ENCODE measurements around the gene COPG2. TPM values are rescaled to one million over a fixed set of nuclear protein-coding genes. Genes with fewer than 3 reads are reported as not detected.

COPG2 gene
- polyA plus RNA-seq, 1 of the 3 experiments (the other 2 are of a cell fraction) = 44.3 TPM

DNA sequence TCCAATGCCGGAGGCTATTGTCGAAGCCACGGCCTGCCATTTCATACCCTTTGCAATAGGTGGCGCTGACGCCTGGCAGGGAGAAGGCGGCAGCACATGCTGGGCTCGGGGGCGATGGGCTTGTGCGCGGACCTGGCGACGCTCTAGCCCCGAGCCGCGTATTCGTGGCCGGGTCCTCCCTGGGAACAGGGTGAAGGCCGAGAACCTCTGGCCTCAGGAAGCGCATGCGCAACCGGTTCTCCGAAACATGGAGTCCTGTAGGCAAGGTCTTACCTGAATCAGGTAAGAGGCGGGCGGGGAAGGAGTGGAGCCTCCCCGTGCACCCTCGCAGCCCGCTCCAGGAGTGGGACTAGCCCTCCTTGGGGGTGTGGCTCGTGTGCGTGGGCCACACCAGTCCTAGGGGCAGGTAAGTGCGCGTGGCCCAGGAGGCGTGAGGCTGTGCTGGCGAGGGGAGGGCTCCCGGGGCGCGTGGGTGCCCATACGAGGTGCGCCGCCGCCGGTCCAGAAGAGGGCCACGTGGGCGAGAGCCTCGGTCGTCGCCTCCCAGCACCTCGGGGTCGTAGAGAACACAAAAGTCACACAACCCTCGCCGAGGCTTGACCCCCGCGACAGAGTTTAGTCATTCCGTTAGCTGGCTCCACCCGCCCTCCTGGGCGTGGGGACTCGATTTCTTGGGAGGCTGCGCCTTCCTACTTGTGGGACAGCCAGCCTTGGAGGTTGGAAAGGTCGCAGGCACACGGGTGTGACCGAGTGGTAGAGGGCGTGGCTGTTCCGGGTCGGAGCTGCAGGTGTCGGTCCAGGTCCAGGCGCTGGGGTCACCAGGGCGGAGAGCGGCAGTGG, 182.2 kb downstream of the COPG2 start:
- Histone ChIP-seq H3K36me3 (replicated peaks in 1 of 2; ENCODE audit: control insufficient read depth in 1 of 2, insufficient read depth in 2 of 2, low read length in 1 of 2) (no peaks in the 10 kb centered on the region), H3K4me3 (ENCODE audit: low read depth in 2 of 2, low read length in 1 of 2) (no peak overlapping the region; a peak in 1 of 4 replicates), H3K79me2 (ENCODE audit: insufficient read depth) (no peaks in the 10 kb centered on the region), H3K4me1 (ENCODE audit: control insufficient read depth in 1 of 2, insufficient read depth in 2 of 2, low read depth in 1 of 2, low read length in 1 of 2) (peaks cover 3 to 17% of the 10 kb centered on the region in 2 experiments), H3K9me2 (no peaks in the 10 kb centered on the region), H3K4me2 (no peak overlapping the region), H3K27ac (ENCODE audit: low read depth in 2 of 2, low read length in 1 of 2) (no peak overlapping the region), H3K27me3 (ENCODE audit: insufficient read depth) (no peaks in the 10 kb centered on the region), H2AFZ (ENCODE audit: low read depth) (no peak overlapping the region), H3K9ac (no peak overlapping the region), H3F3A (replicated peaks; ENCODE audit: insufficient read depth) (peaks cover 23% of the 10 kb centered on the region), H4K20me1 (ENCODE audit: insufficient read depth) (no peaks in the 10 kb centered on the region), H3K9me3 (no peaks in the 10 kb centered on the region)
- peak; percentile 36 for DNase-seq
- CTCF ChIA-PET = interaction anchor here (0.6 to 1.4 kb wide), 2 partner anchors 209 to 843 kb away, joined by 3 read pairs; no protein-coding TSS in a partner anchor
- WGBS (ENCODE audit: low lambda C conversion rate) = 82% methylated on average over 67 of the region's 67 CpGs
- TF ChIP-seq, protein P1, sequence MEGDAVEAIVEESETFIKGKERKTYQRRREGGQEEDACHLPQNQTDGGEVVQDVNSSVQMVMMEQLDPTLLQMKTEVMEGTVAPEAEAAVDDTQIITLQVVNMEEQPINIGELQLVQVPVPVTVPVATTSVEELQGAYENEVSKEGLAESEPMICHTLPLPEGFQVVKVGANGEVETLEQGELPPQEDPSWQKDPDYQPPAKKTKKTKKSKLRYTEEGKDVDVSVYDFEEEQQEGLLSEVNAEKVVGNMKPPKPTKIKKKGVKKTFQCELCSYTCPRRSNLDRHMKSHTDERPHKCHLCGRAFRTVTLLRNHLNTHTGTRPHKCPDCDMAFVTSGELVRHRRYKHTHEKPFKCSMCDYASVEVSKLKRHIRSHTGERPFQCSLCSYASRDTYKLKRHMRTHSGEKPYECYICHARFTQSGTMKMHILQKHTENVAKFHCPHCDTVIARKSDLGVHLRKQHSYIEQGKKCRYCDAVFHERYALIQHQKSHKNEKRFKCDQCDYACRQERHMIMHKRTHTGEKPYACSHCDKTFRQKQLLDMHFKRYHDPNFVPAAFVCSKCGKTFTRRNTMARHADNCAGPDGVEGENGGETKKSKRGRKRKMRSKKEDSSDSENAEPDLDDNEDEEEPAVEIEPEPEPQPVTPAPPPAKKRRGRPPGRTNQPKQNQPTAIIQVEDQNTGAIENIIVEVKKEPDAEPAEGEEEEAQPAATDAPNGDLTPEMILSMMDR (IDR thresholded peaks at IDR 0.05) = peak; percentile 38
- TF ChIP-seq FOXM1 (IDR thresholded peaks at IDR 0.05; ENCODE audit: low read depth) = no peak
- POLR2A ChIA-PET = no interaction called here

DNA sequence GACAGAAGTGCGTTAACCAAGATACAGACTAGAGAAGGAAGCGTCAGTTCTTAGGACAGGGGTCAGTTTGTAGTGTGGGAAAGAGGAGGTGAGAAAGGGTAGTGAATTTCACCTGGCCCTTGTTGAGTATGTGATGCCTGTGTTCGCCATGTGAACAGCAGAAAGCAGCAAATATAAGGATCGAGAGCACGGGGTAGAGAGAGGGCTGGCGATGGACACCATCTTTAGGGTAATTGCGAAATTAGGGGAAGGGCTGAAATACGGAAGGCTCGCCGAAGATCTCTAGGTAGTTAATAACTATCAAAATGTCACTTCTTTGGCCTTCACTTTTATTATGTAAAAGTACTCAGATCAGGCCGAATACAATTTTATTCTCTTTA, 182.8 kb downstream of the COPG2 start:
- no peak overlapping the region for H2AFZ ChIP-seq (ENCODE audit: low read depth)
- no peak overlapping the region; a peak in 1 of 4 replicates for H3K4me3 ChIP-seq (ENCODE audit: low read depth in 2 of 2, low read length in 1 of 2)
- no peak for DNase-seq
- no peak overlapping the region for H3K9ac ChIP-seq
- H3K36me3 ChIP-seq (replicated peaks in 1 of 2; ENCODE audit: control insufficient read depth in 1 of 2, insufficient read depth in 2 of 2, low read length in 1 of 2) = no peaks in the 10 kb centered on the region
- no peaks in the 10 kb centered on the region for H3K9me2 ChIP-seq
- H3K9me3 ChIP-seq = no peaks in the 10 kb centered on the region
- ChIA-PET POLR2A (no interaction called here), CTCF (no interaction called here)
- no peaks in the 10 kb centered on the region for H3K79me2 ChIP-seq (ENCODE audit: insufficient read depth)
- TF ChIP-seq EZH2phosphoT487 (IDR thresholded peaks at IDR 0.05; ENCODE audit: borderline replicate concordance, low read depth) (no peak), RFX5 (IDR thresholded peaks at IDR 0.05; ENCODE audit: low read length) (no peak), GABPA (IDR thresholded peaks at IDR 0.05; ENCODE audit: low read depth) (no peak), EP300 (IDR thresholded peaks at IDR 0.05; ENCODE audit: borderline replicate concordance in 1 of 2, low read depth in 1 of 2, low read length in 1 of 2) (no peak), MXI1 (IDR thresholded peaks at IDR 0.05; ENCODE audit: low read depth, low read length) (no peak), RCOR1 (IDR thresholded peaks at IDR 0.05; ENCODE audit: low read length) (no peak), TEAD4 (IDR thresholded peaks at IDR 0.05; ENCODE audit: borderline replicate concordance, insufficient read depth) (no peak), YY1 (IDR thresholded peaks at IDR 0.05; ENCODE audit: low read depth) (no peak), FOXJ3 (CRISPR knock-in tag; IDR thresholded peaks at IDR 0.05) (no peak), NFIC (IDR thresholded peaks at IDR 0.05; ENCODE audit: borderline replicate concordance) (no peak), SMC3 (IDR thresholded peaks at IDR 0.05; ENCODE audit: low read depth, low read length) (no peak), NRF1 (IDR thresholded peaks at IDR 0.05; ENCODE audit: low read depth, low read length) (no peak), FOXM1 (IDR thresholded peaks at IDR 0.05; ENCODE audit: low read depth) (no peak)
- TF ChIP-seq, protein P2, sequence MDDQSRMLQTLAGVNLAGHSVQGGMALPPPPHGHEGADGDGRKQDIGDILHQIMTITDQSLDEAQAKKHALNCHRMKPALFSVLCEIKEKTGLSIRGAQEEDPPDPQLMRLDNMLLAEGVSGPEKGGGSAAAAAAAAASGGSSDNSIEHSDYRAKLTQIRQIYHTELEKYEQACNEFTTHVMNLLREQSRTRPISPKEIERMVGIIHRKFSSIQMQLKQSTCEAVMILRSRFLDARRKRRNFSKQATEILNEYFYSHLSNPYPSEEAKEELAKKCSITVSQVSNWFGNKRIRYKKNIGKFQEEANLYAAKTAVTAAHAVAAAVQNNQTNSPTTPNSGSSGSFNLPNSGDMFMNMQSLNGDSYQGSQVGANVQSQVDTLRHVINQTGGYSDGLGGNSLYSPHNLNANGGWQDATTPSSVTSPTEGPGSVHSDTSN (IDR thresholded peaks at IDR 0.05) = no peak
- TF ChIP-seq, protein P3, sequence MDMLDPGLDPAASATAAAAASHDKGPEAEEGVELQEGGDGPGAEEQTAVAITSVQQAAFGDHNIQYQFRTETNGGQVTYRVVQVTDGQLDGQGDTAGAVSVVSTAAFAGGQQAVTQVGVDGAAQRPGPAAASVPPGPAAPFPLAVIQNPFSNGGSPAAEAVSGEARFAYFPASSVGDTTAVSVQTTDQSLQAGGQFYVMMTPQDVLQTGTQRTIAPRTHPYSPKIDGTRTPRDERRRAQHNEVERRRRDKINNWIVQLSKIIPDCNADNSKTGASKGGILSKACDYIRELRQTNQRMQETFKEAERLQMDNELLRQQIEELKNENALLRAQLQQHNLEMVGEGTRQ (IDR thresholded peaks at IDR 0.05; ENCODE audit: borderline replicate concordance, low read depth, low read length) = no peak
- TF ChIP-seq, protein P4, sequence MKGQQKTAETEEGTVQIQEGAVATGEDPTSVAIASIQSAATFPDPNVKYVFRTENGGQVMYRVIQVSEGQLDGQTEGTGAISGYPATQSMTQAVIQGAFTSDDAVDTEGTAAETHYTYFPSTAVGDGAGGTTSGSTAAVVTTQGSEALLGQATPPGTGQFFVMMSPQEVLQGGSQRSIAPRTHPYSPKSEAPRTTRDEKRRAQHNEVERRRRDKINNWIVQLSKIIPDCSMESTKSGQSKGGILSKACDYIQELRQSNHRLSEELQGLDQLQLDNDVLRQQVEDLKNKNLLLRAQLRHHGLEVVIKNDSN (IDR thresholded peaks at IDR 0.05; ENCODE audit: borderline replicate concordance, low read depth) = no peak
- TF ChIP-seq, protein P5, sequence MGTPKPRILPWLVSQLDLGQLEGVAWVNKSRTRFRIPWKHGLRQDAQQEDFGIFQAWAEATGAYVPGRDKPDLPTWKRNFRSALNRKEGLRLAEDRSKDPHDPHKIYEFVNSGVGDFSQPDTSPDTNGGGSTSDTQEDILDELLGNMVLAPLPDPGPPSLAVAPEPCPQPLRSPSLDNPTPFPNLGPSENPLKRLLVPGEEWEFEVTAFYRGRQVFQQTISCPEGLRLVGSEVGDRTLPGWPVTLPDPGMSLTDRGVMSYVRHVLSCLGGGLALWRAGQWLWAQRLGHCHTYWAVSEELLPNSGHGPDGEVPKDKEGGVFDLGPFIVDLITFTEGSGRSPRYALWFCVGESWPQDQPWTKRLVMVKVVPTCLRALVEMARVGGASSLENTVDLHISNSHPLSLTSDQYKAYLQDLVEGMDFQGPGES (IDR thresholded peaks at IDR 0.05; ENCODE audit: low read depth, low read length) = no peak
- peaks cover 23% of the 10 kb centered on the region for H3F3A ChIP-seq (replicated peaks; ENCODE audit: insufficient read depth)
- H4K20me1 ChIP-seq (ENCODE audit: insufficient read depth) = no peaks in the 10 kb centered on the region
- no peak overlapping the region for H3K27ac ChIP-seq (ENCODE audit: low read depth in 2 of 2, low read length in 1 of 2)
- peaks cover 3 to 17% of the 10 kb centered on the region in 2 experiments for H3K4me1 ChIP-seq (ENCODE audit: control insufficient read depth in 1 of 2, insufficient read depth in 2 of 2, low read depth in 1 of 2, low read length in 1 of 2)
- no peaks in the 10 kb centered on the region for H3K27me3 ChIP-seq (ENCODE audit: insufficient read depth)
- WGBS (ENCODE audit: low lambda C conversion rate) = 91% methylated on average over 11 of the region's 11 CpGs
- H3K4me2 ChIP-seq = no peak overlapping the region

Data from SK-N-SH (cell line).